ENCODE results near the gene PPFIBP2. TPM values are rescaled to one million over a fixed set of nuclear protein-coding genes. Genes with fewer than 3 reads are reported as not detected.

The PPFIBP2 gene
- total RNA-seq, 1 donor from 2014 or later, result 1.8 TPM

GRCh38 chr11:7559398-7560283 lies 45.8 kb downstream of the PPFIBP2 start:
- Histone ChIP-seq H4K20me1 (ENCODE audit: insufficient read depth, low read length) (no peaks in the 10 kb centered on the region), H3K4me1 (ENCODE audit: insufficient read depth, low read length) (no peaks in the 10 kb centered on the region), H3K79me2 (ENCODE audit: insufficient read depth, low read length) (no peaks in the 10 kb centered on the region), H3K36me3 (ENCODE audit: insufficient read depth, low read length) (no peaks in the 10 kb centered on the region), H3K27me3 (ENCODE audit: insufficient read depth, low read length) (no peaks in the 10 kb centered on the region), H3K9me3 (ENCODE audit: insufficient read depth, low read depth, low read length) (no peaks in the 10 kb centered on the region), H3K27ac (ENCODE audit: low read depth, low read length) (no peak overlapping the region), H3K4me3 (ENCODE audit: insufficient read depth, low read depth, low read length) (no peak overlapping the region), H2AFZ (ENCODE audit: low read depth, low read length) (no peak overlapping the region), H3K9ac (ENCODE audit: low read length) (no peak overlapping the region), H3K4me2 (ENCODE audit: low read length) (no peak overlapping the region)
- DNase-seq (ENCODE audit: low read depth), result no peak
- Mint-ChIP-seq H3K4me1 (ENCODE audit: low read depth, unreplicated experiment) (no peaks in the 10 kb centered on the region), H3K36me3 (ENCODE audit: low read depth, unreplicated experiment) (no peaks in the 10 kb centered on the region), H3K27me3 (ENCODE audit: low read depth, unreplicated experiment) (peaks cover 9% of the 10 kb centered on the region), H3K4me3 (ENCODE audit: unreplicated experiment) (no peak overlapping the region), H3K9me3 (ENCODE audit: unreplicated experiment) (no peaks in the 10 kb centered on the region), H3K27ac (ENCODE audit: unreplicated experiment) (no peak overlapping the region)
- no peak for FAIRE-seq
- TF ChIP-seq EZH2 (IDR thresholded peaks at IDR 0.05; ENCODE audit: insufficient read depth, low read length) (no peak), CTCF (IDR thresholded peaks at IDR 0.05; ENCODE audit: insufficient read depth, low read depth, low read length) (no peak)

GRCh38 chr11:7561562-7561961 lies 47.8 kb downstream of the PPFIBP2 start:
- FAIRE-seq (no peak), DNase-seq (ENCODE audit: low read depth) (no peak)
- no peak overlapping the region for H3K27ac ChIP-seq (ENCODE audit: low read depth, low read length)
- no peak overlapping the region for H3K4me3 Mint-ChIP-seq (ENCODE audit: unreplicated experiment)
- H3K9me3 Mint-ChIP-seq (ENCODE audit: unreplicated experiment), result no peaks in the 10 kb centered on the region
- no peak overlapping the region for H2AFZ ChIP-seq (ENCODE audit: low read depth, low read length)
- H3K4me1 ChIP-seq (ENCODE audit: insufficient read depth, low read length), result no peaks in the 10 kb centered on the region
- H3K4me3 ChIP-seq (ENCODE audit: insufficient read depth, low read depth, low read length), result no peak overlapping the region
- no peak overlapping the region for H3K27ac Mint-ChIP-seq (ENCODE audit: unreplicated experiment)
- H3K9me3 ChIP-seq (ENCODE audit: insufficient read depth, low read depth, low read length), result no peaks in the 10 kb centered on the region
- no peak overlapping the region for H3K4me2 ChIP-seq (ENCODE audit: low read length)
- no peaks in the 10 kb centered on the region for H3K79me2 ChIP-seq (ENCODE audit: insufficient read depth, low read length)
- H3K27me3 ChIP-seq (ENCODE audit: insufficient read depth, low read length), result no peaks in the 10 kb centered on the region
- H3K9ac ChIP-seq (ENCODE audit: low read length), result no peak overlapping the region
- TF ChIP-seq CTCF (IDR thresholded peaks at IDR 0.05; ENCODE audit: insufficient read depth, low read depth, low read length) (no peak), EZH2 (IDR thresholded peaks at IDR 0.05; ENCODE audit: insufficient read depth, low read length) (no peak)
- H3K4me1 Mint-ChIP-seq (ENCODE audit: low read depth, unreplicated experiment), result no peaks in the 10 kb centered on the region
- no peaks in the 10 kb centered on the region for H3K36me3 ChIP-seq (ENCODE audit: insufficient read depth, low read length)
- no peaks in the 10 kb centered on the region for H3K36me3 Mint-ChIP-seq (ENCODE audit: low read depth, unreplicated experiment)
- H3K27me3 Mint-ChIP-seq (ENCODE audit: low read depth, unreplicated experiment), result peaks cover 11% of the 10 kb centered on the region
- no peaks in the 10 kb centered on the region for H4K20me1 ChIP-seq (ENCODE audit: insufficient read depth, low read length)

GRCh38 chr11:7563281-7563680 lies 49.5 kb downstream of the PPFIBP2 start:
- no peak overlapping the region for H3K4me3 ChIP-seq (ENCODE audit: insufficient read depth, low read depth, low read length)
- Mint-ChIP-seq H3K4me1 (ENCODE audit: low read depth, unreplicated experiment) (no peaks in the 10 kb centered on the region), H3K27me3 (ENCODE audit: low read depth, unreplicated experiment) (peaks cover 14% of the 10 kb centered on the region), H3K36me3 (ENCODE audit: low read depth, unreplicated experiment) (no peaks in the 10 kb centered on the region), H3K9me3 (ENCODE audit: unreplicated experiment) (peaks cover 4% of the 10 kb centered on the region), H3K4me3 (ENCODE audit: unreplicated experiment) (no peak overlapping the region), H3K27ac (ENCODE audit: unreplicated experiment) (no peak overlapping the region)
- H2AFZ ChIP-seq (ENCODE audit: low read depth, low read length), result no peak overlapping the region
- H3K27me3 ChIP-seq (ENCODE audit: insufficient read depth, low read length), result no peaks in the 10 kb centered on the region
- no peaks in the 10 kb centered on the region for H4K20me1 ChIP-seq (ENCODE audit: insufficient read depth, low read length)
- H3K79me2 ChIP-seq (ENCODE audit: insufficient read depth, low read length), result no peaks in the 10 kb centered on the region
- FAIRE-seq (no peak), DNase-seq (ENCODE audit: low read depth) (no peak)
- H3K9me3 ChIP-seq (ENCODE audit: insufficient read depth, low read depth, low read length), result no peaks in the 10 kb centered on the region
- no peak overlapping the region for H3K4me2 ChIP-seq (ENCODE audit: low read length)
- H3K4me1 ChIP-seq (ENCODE audit: insufficient read depth, low read length), result no peaks in the 10 kb centered on the region
- H3K9ac ChIP-seq (ENCODE audit: low read length), result no peak overlapping the region
- TF ChIP-seq EZH2 (IDR thresholded peaks at IDR 0.05; ENCODE audit: insufficient read depth, low read length), result no peak
- TF ChIP-seq CTCF (IDR thresholded peaks at IDR 0.05; ENCODE audit: insufficient read depth, low read depth, low read length), result no peak
- no peaks in the 10 kb centered on the region for H3K36me3 ChIP-seq (ENCODE audit: insufficient read depth, low read length)
- H3K27ac ChIP-seq (ENCODE audit: low read depth, low read length), result no peak overlapping the region
